ENCODE results near the gene EXD3.

Gene EXD3

DNA sequence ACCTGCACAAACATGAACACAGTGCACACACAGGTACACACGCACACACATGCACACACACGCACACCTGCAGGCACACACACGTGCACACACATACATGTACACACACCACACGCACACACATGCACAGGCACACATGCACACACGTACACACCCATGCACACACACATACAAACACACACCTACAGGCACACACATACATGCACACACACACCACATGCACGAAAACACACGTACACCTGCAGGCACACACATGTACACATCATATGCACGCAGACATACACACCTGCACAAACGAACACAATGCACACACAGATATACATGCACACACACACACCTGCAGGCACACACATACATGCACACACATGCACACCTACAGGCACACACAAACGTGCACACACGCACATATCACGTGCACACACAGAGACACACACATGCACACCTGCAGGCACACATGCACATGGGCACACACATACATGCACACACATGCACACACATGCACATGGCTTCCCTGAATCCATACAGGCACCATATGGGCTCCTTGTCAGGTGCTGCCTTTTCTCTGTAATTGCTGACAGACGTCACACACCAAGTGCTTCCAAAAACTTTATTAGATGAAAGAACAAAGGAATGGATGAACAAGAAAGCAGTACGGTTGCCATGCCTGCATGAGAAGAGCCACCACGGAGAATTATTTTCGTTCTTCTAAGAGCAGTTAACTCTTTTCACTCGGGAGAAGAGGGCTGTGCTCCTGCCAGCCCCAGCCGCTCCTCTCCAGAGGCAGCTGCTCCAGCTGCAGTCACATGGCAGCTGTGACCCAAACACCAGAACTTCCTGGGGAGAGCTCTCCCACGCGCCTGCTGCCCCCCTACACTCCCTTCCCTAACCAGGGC is 57.2 kb downstream of the EXD3 start:
- no peak for DNase-seq (ENCODE audit: low read depth in 2 of 2)

DNA sequence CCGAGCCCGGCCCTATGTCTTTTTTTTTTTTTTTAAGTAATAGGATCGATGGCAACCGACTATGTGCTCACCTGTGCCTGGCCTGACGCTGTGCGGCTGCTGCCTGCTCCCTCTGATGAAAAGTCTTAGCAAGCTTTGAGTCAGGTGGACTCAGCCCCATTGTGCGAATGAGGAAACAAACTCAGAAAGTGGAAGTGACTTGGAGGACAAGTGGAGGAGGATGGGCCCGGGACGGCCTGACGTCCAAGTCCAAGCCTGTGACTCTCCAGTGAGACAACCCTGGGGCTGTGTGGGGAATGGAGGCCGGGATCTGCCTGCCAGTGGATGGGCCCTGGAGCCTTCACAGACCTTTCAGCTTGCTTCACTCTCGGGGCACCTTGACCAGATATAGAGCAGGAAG is 57.9 kb downstream of the EXD3 start:
- DNase-seq (ENCODE audit: low read depth in 2 of 2), result no peak

DNA sequence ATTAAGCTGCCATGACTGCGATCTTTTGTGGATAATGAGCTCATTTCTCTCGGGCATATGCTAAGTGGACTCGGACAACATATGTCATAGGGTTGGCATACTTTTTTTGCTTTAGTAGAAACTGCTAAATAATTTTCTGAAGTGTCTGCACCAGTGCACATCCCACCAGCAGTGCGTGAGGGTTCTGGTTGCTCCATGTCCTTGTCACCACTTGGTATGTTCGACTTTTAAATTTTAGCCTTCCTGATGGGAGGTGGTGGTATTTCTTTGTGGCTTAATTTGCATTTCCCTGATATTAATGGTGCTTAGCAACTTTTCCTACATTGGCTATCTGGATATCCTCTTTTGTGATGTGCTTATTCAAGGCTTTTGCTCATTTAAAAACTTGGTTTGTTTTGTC is 63.1 kb downstream of the EXD3 start:
- no peak for DNase-seq (ENCODE audit: low read depth in 2 of 2)

DNA sequence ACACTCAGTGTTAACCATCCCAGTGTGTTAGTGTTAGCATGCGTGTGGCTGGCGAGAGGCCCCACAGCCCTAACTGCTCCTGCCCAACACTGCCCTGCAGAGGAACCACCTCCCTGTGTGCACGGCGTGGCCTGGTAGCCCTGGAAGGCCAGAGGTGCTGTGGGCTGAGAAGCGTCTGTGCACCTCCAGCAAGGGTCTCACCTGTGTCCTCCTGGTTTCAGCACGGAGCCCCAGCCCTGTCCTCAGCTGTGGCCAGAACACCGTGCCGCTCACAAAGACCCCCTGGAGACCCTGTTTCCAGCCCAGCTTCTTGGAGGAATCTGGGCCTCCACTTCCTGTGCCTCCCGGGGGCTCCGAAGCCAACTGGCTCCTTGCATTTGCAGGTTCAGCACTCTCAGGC is 64.8 kb downstream of the EXD3 start:
- no peak for DNase-seq (ENCODE audit: low read depth in 2 of 2)

DNA sequence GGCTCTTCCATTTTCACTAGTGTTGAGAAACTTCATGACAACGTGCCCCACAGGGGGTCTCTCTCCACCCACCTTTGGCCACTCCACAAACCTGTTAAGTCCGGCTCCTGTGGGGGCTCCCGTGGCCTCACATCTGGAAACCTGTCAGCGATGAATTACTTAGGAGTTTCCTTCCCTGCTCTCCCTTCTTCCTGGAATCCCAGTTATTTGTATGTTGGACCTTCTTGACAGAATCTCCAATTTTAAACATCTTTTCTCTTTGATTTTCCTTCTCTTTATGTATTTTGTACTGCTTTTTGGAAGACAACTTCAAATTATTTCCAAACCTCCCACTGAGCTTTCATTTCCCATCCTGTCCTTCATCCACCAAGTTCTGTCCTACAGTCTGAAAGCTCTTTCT is 65.8 kb downstream of the EXD3 start:
- DNase-seq (ENCODE audit: low read depth in 2 of 2), result no peak

DNA sequence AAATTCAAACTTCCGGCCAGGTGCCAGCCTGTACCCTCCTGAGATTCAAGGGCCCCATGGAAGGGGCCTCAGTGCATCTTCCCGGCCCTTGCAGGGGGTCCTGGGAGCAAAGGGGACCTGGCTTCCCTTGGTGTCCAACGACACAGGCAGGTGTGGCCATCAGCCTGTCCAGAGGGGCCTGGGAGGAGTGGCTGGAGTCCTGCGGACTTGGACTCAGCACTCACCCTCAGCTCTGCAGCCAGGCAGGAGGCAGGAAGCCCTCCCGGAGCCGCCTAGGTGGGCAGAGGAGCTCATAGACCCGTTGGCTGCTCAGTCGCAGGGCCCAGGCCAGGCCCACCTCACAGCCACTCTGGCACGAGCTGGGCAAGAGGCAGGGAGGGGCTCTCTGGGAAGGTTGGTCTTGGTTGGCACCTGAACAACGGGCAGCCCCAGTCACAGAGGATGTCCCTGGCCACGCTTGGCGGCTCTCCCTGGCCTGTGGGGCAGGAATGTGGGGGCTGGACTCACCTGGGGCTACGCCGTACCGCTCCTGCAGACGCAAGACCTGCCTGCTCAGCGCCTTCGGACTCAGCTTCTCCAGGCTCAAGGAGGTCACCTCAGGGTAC is 67.1 kb downstream of the EXD3 start:
- no peak for DNase-seq (ENCODE audit: low read depth in 2 of 2)

DNA sequence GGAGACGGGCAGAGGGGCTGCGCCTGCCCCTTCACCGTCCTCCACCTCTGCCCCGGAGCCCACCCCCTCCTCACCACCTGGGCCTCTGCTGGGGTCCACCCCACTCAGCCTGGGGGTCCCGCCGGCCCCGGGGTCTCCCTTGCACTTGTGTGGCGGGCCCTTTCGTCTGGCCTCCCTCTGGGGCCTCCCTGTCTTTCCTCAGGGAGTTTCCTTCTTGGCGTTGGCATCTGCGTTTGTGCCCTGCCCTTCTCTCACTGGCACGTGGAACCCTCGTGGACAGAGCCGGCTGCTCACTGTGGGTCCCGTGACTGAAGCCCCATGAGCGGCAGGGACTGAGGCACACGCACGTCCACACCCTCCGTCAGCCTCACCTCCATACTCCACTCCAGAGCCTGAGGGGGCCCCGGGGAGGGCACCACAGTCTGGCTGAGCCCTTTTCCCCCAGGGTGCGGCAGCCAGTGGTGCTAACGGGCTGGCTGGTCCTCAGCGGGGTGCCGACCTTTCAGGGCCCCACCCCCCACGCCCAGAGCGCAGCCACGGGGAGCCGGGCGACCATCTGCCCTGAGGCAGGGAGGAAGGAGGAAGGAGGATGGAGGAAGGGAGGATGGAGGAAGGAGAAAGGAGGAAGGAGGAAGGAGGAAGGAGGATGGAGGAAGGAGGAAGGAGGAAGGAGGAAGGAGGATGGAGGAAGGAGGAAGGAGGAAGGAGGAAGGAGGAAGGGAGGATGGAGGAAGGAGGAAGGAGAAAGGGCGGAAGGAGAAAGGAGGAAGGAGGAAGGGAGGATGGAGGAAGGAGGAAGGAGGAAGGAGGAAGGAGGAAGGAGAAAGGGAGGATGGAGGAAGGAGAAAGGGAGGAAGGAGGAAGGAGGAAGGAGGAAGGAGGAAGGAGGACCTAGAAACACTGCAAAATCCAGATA is 67.9 kb downstream of the EXD3 start:
- DNase-seq (ENCODE audit: low read depth in 2 of 2), result no peak

DNA sequence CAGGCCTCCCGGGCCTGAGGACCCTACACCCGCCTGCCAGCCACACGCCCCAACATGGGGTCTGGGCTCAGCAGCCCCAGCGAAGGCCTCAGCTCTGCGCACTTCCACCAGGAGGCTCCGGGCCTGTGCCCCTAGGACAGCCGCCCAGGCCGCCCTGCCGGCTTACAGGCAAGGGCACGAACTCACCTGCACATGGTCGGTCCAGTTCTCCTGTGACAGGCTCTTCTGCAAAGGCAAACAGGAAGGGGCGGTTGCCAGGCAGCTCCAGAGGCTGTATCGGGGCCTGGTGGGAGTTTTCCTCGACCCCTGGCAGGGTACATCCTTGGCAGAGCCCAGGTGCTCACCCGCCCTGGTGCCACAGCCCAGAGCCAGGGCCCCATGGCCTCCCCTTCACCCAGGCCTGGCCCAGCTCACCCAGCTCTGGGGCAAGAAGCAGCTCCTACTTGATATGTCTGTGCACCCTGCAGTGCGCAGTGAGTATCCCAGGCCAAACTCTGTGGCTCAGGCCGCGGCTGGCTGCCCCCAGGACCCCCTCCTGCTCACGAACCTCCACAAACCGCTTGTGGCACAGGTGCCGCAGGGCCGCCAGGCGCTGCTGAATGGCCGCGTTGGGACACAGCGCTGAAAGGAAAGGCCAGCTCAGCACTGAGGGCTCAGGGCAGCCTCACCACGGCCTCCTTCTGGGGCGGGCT is 68.7 kb downstream of the EXD3 start:
- DNase-seq (ENCODE audit: low read depth in 2 of 2), result no peak

DNA sequence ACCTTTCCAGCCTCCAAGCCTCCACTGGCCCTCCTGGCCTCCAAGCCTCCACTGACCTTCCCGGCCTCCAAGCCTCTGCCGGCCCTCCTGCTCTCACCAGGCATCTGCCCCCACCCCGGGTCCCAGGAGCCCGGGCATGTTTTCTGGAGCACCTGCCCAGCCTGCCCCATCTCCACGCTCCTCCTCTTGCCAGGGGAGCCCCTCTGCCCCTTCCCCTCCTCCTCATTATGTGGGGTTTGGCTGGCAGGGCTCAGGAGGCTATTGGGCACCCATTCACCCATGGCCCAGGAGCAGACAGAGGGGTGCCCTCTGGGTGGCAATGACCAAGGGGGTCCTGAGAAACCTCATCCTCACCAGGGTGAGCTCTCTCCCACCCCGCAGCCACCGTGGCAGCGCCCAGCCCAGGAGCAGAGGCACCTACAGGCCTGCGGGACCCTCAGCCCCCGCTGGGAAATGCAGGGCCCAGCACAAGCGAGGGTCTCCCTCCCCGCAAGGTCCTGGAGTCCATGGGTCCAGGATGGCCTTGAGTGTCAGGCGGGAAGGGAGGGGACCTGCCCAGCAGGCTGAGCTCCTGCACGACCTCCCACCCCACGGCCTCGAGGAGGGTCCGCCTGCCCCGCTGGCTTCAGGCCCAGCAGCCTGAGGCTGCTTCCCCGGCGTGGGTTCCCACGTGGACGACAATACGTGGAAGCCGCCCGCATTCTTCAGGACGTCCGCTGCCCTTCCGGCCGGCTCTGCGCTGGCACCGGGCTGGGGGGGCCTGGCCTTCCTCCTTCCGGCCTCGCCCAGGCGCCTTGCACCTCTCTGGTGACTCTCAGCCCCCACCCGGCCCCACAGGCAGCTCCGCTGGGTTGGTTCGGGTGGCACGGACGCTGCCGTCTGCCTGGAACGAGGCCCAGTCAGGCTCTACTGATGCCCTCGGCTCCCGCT is 69.5 kb downstream of the EXD3 start:
- no peak for DNase-seq (ENCODE audit: low read depth in 2 of 2)

DNA sequence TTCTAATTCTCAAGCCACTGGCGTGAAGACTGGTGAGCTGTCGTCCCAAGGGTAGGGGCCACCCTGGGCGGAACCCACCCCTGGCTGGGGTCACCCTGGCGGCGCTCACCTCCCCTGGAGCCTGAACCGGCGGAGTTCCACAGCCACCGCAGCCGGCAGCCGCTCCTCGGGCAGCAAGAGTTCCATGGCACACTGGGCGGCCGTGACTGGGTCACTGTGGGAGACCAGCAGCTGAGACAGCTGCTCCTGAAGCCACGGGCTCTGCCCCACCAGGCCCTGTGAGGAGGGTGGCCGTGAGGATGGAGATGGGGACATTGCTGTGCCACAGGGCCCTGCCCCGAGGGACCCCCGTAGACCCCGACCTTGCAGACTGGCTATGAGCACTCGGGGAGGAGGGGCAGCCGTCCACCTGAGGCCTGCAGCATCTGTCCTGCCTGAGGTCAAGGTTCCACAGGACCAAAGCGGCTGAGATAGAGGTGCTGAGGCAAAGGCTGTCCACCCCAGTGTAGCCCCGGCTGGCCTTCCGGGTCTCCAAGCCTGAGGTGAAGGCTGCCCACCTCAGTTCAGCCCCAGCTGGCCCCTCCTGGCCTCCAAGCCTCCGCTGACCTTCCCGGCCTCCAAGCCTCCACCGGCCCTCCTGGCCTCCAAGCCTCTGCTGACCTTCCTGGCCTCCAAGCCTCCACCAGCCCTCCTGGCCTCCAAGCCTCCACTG is 70.3 kb downstream of the EXD3 start:
- no peak for DNase-seq (ENCODE audit: low read depth in 2 of 2)

DNA sequence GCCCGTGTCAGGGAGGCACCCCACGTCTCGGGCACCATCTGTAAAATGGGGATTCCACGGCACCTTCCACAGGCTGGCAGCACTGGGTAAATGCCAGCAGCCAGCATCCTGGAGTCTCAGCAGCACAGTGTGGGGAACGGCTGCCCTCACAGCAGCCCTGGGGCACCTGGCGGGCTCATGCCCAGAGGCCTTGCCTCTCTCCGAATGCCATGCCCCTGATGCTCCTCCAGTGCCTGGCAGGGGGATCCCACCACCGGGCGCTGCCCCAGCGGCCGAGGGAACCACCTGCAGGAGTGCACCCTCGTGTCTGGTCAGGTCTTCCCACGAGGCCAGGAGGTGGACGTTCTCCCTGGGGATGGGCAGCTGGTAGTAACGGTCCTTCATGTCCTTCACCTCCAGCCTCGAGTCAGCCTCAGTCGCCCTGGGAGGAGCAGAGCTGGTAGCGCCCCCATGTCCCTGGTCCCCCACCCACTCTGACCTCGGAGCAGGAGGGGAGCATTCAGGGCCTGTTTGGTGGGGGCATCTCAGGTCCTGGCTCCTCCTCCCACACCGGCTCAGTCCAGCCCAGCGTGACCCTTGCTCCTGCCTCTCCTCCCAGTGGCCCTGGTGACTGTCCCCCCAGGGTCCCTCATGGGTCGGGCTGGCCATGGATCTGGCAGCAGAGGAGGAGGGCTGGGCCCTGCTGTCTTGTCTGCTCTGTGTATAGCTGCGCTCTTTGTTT is 71.0 kb downstream of the EXD3 start:
- DNase-seq (ENCODE audit: low read depth in 2 of 2), result no peak

DNA sequence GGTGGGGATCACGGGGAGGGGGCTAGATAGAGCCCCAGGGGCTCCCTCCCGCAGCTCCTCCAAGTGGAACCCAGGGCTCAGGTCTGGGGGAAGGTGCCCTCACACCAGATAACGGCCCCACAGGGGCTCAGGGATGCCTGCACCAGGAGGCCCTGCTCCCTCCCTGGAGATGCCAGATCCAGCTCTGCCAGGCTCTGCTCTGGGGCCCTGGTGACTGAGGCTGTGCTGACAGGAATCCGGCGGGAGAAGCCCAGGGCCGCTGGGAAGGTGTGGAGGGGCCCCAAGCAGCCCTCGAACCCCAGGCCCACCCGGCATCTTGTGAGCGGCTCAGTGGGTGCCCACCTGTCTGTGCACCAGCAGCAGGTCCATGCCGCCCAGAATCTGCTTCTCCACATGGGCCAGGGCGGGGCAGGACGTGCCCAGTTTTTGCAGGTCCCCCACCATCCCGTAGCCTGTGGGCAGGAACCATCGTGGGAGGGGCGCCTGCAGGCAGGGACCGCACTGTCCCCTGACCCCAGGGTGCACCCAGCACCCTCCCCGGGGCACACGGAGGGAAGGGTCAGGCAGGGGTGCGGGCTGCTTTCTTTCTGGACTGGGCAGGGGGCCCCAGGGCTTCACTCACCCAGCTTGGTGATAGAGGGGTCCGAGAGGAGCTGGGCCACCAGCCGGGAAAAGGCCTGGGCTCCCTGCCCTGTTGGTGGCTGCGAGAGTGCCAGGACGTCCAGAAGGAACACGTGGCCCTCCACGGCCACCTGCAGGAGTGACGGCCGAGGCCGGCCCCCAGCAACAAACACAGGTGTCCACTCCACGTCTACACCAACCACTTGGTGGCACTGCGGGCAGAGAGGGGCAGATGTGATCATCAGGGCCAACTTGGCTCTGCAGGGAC is 72.0 kb downstream of the EXD3 start:
- DNase-seq (ENCODE audit: low read depth in 2 of 2), result no peak

DNA sequence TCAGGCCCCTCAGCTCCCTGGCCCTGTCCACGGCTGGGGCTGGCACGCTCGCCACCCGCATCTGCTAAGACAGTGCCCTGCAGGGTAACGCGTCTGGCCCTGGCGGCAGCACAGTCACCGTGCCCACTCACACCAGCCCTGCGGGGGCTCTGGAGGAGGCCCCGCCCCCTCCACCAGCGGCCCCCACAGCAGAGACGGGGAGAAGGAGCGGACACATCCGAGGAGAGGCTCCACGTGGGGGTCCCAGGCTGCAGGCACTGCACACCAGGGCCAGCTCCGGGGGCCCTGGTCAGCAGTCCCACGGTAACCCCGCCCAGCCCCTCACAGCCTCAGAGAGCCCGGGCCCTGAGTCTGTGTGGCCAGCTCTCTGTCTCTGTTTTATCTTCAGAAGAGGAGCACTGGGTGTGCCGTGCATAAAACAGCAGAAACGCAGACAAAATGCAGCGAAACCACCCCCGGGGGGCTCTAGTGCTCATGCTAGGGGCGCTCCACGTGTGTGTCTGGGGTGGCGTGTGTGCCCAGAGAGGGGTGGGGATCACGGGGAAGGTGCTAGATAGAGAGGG is 73.4 kb downstream of the EXD3 start:
- DNase-seq (ENCODE audit: low read depth in 2 of 2), result no peak

DNA sequence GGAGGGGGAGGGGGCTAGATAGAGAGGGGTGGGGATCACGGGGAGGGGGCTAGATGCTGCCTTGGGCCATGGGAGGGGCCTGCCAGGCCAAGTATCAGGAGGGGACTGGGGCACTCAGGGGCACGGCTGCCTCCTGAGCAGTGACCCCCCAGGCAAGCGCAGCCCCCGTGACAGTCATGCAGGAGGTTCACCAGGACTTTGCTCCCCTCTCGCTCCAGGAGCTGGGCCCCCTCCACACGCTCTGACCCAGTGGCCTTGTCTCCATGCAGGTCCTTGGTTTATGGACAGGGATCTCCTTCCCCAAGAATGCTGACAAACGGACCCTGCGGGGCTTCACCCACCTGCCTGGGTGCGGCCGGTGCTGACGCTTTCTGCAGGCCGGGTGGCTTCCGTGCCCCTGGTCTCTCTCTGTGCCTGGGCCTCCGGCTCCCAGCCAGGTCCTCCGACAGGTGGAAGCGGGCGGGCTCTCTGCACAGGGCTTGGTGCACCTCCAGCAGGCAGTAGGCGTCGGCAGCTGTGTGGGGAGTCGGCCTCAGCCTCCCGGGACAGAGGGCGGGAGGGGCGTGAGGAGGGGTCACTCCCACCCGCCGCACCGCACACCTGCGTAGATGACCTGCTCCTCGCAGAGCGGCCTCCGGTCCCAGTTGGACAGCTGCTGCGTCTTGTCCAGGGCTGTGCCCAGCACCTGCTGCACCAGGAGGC is 74.0 kb downstream of the EXD3 start:
- DNase-seq (ENCODE audit: low read depth in 2 of 2), result no peak

DNA sequence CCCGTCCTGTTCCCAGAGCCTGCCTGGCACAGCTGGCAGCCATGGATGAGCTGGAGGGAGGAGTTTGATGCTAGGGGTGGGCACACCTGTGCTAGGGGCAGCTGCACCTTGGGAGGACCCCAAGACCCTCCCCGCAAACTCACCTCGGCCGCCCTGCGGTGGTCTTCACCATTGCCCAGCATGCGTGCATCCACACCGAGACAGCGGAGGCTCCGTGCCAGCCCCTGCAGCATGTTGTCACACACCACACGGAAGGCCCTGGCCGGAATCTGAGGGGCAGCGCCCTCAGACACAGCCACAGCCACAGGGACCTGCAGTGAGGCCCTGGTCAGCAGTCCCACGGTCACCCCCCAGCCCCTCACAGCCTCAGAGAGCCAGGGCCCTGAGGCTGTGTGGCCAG is 75.0 kb downstream of the EXD3 start:
- no peak for DNase-seq (ENCODE audit: low read depth in 2 of 2)

DNA sequence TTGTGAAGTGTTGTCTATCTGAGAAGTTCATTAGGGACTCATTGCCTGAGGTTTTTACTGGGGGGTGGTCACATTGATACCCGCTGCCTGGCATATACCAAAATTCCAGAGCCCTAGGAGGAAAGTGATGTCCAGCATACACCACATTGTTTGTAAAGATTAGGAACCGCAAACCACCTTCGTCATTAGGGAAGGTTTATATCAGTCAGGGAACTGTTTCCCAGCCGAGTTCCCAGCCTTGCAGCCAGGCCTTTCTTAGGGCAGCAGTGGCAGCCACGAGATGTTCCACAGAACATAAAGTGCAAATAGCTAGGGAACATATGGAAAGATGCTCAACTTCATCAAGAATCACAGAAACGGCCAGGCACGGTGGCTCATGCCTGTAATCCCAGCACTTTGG is 80.5 kb downstream of the EXD3 start:
- DNase-seq (ENCODE audit: low read depth in 2 of 2), result no peak

DNA sequence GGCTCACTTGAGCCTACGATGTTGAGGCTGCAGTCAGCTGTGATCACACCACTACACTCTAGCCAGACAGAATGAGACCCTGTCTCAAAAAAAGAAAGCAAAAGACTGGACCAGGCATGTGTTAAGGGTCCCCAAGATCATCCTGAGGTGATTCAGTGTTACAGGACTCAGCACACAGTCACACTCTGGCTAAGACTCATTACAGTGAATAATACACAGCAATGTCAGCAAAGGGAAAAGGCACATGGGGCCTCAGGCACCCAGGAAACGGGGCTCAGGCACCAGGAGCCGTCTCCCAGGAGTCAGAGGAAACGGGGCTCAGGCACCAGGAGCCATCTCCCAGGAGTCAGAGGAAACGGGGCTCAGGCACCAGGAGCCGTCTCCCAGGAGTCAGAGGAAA is 81.7 kb downstream of the EXD3 start:
- no peak for DNase-seq (ENCODE audit: low read depth in 2 of 2)

All from stimulated activated CD4-positive, alpha-beta T cell treated with anti-CD3 and anti-CD28 coated beads, Interleukin-4, amount 100 ng/mL, for 48 hours (primary cell).